OCI-LY3 (cell line): ENCODE data around the gene ITPR1.

Experiments
- EZH2phosphoT487 ChIP-seq: fragments of 200-600 bp; shearing (Covaris generic); IDR thresholded peaks from 2 replicates; pipeline ENCODE4 v1.6.1; 2018; ENCODE audit warnings: antibody characterized with exemption, mixed run types, low read depth
- TF ChIP-seq, protein P1 (sequence below): fragments of 200-600, 300-600 bp; sonication (generic); IDR thresholded peaks from 2 replicates; pipeline ENCODE4 v1.5.1; 2014; ENCODE audit warnings: antibody characterized with exemption, low read length, low read depth

DNA sequence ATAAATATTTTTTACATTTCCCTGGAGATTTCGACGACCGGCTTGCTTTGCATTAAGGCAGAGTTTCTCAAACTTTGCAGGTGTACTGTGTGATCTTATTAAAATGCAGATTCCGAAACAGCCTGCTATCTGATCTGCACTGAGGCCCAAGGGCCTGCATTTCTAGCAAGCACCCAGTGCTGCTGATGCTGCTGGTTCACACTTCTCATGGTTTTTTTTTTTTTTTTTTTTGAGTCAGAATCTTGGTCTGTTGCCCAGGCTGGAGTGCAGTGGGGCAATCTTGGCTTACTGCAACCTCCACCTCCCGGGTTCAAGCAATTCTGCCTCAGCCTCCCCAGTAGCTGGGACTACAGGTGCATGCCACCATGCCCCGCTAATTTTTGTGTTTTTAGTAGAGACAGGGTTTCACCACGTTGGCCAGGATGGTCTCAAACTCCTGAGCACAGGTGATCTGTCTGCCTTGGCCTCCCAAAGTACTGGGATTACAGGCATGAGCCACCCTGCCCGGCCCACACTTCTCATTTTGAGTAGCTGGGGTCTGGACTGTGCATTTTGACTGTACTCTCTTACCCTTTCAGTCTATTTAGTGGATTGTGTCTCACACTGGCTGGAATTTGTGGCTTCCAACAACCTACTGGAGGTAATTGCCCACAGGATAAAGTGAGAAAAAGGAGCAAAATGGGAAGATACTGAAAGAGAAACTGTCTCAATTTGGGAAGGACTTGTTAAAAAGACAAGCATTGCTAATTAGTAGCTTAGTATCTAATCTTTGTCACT, 94.1 kb downstream of the ITPR1 start:
- TF ChIP-seq, protein P1, sequence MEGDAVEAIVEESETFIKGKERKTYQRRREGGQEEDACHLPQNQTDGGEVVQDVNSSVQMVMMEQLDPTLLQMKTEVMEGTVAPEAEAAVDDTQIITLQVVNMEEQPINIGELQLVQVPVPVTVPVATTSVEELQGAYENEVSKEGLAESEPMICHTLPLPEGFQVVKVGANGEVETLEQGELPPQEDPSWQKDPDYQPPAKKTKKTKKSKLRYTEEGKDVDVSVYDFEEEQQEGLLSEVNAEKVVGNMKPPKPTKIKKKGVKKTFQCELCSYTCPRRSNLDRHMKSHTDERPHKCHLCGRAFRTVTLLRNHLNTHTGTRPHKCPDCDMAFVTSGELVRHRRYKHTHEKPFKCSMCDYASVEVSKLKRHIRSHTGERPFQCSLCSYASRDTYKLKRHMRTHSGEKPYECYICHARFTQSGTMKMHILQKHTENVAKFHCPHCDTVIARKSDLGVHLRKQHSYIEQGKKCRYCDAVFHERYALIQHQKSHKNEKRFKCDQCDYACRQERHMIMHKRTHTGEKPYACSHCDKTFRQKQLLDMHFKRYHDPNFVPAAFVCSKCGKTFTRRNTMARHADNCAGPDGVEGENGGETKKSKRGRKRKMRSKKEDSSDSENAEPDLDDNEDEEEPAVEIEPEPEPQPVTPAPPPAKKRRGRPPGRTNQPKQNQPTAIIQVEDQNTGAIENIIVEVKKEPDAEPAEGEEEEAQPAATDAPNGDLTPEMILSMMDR, result no peak
- no peak for TF ChIP-seq EZH2phosphoT487
